Sigmoid colon (tissue), 4 donors: ENCODE data around the gene DTNBP1.

Source experiments
- POLR2A ChIP-seq, 2 donors: fragments of 450-650 bp; IDR thresholded peaks; one replicate each; pipeline ENCODE4 v1.6.1; 2016; ENCODE audit warnings: antibody characterized with exemption in 2 of 2, mild to moderate bottlenecking in 2 of 2, moderate library complexity in 2 of 2
- POLR2AphosphoS5 ChIP-seq, 4 donors: sonication (generic); formaldehyde crosslinking; IDR thresholded peaks; one replicate each; pipeline ENCODE4 v1.6.1; 2017; ENCODE audit warnings: antibody characterized with exemption in 4 of 4
- TF ChIP-seq, protein P1 (sequence below), 4 experiments: fragments of 450-650 bp in 3 of 4; fragments of 200-600 bp in 1 of 4; IDR thresholded peaks; one replicate each; pipeline ENCODE4 v1.5.1; 2016 to 2019; ENCODE audit warnings: antibody characterized with exemption in 4 of 4, mild to moderate bottlenecking in 3 of 4, moderate library complexity in 2 of 4

DNA sequence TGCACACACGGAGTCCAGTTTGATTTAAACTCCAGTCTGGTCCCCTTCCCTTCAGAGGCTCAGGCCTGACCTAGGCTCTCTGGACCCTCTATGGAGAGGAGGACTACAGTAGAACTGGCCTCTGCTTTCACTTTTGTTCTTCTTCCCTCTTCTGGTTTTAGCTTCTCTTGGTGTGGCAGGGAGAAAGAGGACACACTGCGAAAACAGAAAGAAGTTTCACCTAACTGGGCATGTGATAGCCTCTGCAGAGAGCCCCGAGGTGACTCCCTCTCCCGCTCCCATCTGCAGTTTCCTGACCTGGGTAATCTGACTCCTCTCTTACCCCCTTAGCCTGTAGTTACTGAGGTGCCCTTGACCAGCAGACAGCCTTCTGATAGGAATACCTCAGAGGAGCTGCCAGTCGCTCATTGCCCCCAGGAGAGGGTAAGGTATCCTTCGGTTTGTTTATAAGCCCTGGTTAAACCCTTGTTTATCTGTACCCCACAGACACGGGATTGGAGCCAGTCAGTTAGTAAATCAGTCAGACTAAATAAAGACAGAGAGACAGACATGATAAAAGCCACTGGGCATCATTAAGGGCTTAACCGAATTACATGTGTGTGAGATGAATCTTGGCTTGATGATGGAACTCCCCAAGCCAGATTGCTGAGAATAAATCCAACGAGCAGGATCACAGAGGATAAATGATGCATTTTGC is 12.0 kb upstream of the DTNBP1 start:
- TF ChIP-seq, protein P1, sequence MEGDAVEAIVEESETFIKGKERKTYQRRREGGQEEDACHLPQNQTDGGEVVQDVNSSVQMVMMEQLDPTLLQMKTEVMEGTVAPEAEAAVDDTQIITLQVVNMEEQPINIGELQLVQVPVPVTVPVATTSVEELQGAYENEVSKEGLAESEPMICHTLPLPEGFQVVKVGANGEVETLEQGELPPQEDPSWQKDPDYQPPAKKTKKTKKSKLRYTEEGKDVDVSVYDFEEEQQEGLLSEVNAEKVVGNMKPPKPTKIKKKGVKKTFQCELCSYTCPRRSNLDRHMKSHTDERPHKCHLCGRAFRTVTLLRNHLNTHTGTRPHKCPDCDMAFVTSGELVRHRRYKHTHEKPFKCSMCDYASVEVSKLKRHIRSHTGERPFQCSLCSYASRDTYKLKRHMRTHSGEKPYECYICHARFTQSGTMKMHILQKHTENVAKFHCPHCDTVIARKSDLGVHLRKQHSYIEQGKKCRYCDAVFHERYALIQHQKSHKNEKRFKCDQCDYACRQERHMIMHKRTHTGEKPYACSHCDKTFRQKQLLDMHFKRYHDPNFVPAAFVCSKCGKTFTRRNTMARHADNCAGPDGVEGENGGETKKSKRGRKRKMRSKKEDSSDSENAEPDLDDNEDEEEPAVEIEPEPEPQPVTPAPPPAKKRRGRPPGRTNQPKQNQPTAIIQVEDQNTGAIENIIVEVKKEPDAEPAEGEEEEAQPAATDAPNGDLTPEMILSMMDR (IDR thresholded peaks at IDR 0.05) = no peak
- no peak for TF ChIP-seq POLR2AphosphoS5 (IDR thresholded peaks at IDR 0.05)
- TF ChIP-seq POLR2A (IDR thresholded peaks at IDR 0.05) = no peak
